Thyroid gland (tissue), 4 donors: ENCODE results near the gene CDK19.

ENCODE experiments used
- POLR2A ChIP-seq, 2 donors: fragments of 450-650 bp; IDR thresholded peaks; one replicate each; pipeline ENCODE4 v1.6.1; 2017; ENCODE audit warnings: antibody characterized with exemption in 2 of 2, mild to moderate bottlenecking in 2 of 2, moderate library complexity in 1 of 2
- TF ChIP-seq, protein P1 (sequence below), 6 experiments: fragments of 200-600 bp in 3 of 6; fragments of 450-650 bp in 3 of 6; sonication (generic) in 3 of 6; IDR thresholded peaks; one replicate each; pipeline ENCODE4 v1.5.1; 2016 to 2019; ENCODE audit warnings: antibody characterized with exemption in 6 of 6, mild to moderate bottlenecking in 2 of 6, inconsistent platforms in 1 of 6, moderate library complexity in 1 of 6

DNA sequence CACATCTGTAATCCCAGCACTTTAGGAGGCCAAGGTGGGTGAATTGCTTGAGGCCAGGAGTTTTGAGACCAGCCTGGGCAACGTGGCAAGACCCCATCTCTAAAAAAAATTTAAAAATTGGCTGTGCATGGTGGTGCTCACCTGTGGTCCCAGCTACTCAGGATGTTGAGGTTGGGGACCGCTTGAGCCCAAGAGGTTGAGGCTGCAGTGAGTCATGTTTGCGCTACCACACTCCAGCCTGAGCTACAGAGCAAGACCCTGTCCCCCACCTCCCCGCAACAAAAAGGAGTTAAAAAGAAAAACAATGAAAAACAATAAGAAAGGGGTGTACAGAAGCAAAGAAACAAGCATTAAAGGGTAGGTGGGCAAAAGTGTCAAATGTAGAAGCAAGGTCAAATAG is 57.3 kb downstream of the CDK19 start:
- TF ChIP-seq POLR2A (IDR thresholded peaks at IDR 0.05), result no peak
- TF ChIP-seq, protein P1, sequence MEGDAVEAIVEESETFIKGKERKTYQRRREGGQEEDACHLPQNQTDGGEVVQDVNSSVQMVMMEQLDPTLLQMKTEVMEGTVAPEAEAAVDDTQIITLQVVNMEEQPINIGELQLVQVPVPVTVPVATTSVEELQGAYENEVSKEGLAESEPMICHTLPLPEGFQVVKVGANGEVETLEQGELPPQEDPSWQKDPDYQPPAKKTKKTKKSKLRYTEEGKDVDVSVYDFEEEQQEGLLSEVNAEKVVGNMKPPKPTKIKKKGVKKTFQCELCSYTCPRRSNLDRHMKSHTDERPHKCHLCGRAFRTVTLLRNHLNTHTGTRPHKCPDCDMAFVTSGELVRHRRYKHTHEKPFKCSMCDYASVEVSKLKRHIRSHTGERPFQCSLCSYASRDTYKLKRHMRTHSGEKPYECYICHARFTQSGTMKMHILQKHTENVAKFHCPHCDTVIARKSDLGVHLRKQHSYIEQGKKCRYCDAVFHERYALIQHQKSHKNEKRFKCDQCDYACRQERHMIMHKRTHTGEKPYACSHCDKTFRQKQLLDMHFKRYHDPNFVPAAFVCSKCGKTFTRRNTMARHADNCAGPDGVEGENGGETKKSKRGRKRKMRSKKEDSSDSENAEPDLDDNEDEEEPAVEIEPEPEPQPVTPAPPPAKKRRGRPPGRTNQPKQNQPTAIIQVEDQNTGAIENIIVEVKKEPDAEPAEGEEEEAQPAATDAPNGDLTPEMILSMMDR (IDR thresholded peaks at IDR 0.05), result no peak
